Measurements from ENCODE around the gene CBLN3.

CBLN3 gene

GRCh38 chr14:24378981-24379906 is 50.2 kb downstream of the CBLN3 start:
- no peak for DNase-seq

DNA sequence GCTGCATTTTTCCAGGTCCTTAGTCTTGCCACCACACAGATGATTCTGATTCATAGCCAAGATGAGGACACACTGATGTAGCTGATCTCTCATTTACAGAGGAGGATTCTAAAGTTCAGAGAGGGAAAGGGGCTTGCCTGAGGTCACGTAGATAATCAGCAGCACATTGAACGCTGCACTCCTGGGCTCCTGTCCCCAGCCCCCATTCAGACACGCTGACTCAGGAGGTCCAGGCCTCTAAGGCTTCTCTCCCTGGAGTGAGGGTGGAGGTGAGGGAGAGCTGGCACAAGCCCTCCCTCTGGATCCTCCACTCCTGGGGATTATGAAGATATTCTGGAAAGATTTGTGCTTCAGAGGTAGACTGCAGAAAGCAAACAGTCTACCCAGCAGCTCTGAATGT is 51.1 kb downstream of the CBLN3 start:
- DNase-seq, result no peak

DNA sequence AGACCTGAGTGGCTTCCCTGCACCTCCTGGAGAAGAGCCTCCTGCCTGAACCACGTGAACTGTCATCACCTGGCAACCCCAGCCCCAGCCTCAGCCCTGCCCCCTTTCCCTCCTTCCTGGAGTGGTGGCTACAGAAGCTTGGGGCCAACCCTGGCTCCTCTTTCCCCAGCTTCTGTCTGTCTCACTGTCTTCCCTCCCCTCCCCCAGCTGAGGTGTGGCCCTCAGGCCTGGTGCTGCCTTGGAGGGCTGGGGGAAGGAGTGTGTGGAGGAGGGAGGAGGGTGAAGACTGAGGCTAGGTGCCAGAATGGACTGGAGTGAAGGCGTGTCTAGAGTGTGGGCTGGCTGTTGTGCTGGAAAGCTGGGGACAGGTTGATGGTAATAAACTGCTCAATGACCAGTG is 51.8 kb downstream of the CBLN3 start:
- no peak for DNase-seq

DNA sequence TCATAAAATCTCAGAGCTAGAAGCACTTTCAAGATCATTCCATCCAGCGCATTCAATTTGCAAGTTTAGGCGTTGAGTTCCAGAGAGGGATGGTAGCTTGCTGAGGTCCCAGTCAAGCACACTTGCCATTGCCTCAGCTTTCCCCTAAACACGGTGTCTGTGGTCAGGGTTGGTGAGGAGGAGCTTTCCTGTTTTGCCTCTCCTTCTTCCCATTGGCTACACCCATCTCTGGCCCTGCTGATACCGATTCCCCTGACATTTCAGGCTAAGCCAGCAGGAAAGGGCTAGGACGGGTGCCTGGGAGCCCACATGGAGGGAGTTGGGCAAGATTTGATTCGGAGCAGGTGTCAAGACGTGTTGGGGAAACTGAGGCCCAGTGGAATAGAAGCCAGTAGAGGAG is 52.3 kb downstream of the CBLN3 start:
- no peak for DNase-seq

Measured in hippocampal formation (tissue), 2 donors.